Sigmoid colon (tissue), 7 donors: ENCODE results near the gene LGR5. TPM values are rescaled to one million over a fixed set of nuclear protein-coding genes. Genes with fewer than 3 reads are reported as not detected.

Source experiments
- DNase-seq: peaks from one replicate; pipeline ENCODE4 v3.0.0-alpha.2; 2019
- H3K27ac ChIP-seq, 4 donors: fragments of 200-600 bp; sonication (generic); one replicate each; pipeline ENCODE4 v1.5.1; 2016 to 2019; ENCODE audit warnings: mild to moderate bottlenecking in 1 of 4
- H3K27me3 ChIP-seq, 3 donors: fragments of 200-600 bp; sonication (generic); one replicate each; pipeline ENCODE4 v1.5.1; 2019; ENCODE audit warnings: mild to moderate bottlenecking in 1 of 3
- H3K36me3 ChIP-seq, 4 donors: fragments of 200-600 bp; sonication (generic); one replicate each; pipeline ENCODE4 v1.5.1; 2016 to 2019
- H3K4me1 ChIP-seq, 4 donors: fragments of 200-600 bp; sonication (generic); one replicate each; pipeline ENCODE4 v1.5.1; 2017 to 2019
- H3K4me3 ChIP-seq, 4 donors: fragments of 200-600 bp; sonication (generic); one replicate each; pipeline ENCODE4 v1.5.1; 2017 to 2019; ENCODE audit warnings: mild to moderate bottlenecking in 2 of 4, moderate library complexity in 1 of 4
- H3K9me3 ChIP-seq, 4 donors: fragments of 200-600 bp in 3 of 4; sonication (generic) in 3 of 4; one replicate each; pipeline versions ENCODE4 v1.5.1 to v1.6.1; 2013 to 2019
- CTCF ChIP-seq, 4 experiments: fragments of 450-650 bp in 3 of 4; fragments of 200-600 bp in 1 of 4; IDR thresholded peaks; one replicate each; pipeline ENCODE4 v1.5.1; 2016 to 2019; ENCODE audit warnings: antibody characterized with exemption in 4 of 4, mild to moderate bottlenecking in 3 of 4, moderate library complexity in 2 of 4
- EP300 ChIP-seq, 4 donors: sonication (generic); formaldehyde crosslinking; IDR thresholded peaks; one replicate each; pipeline ENCODE4 v1.6.1; 2017; ENCODE audit warnings: antibody characterized with exemption in 4 of 4
- POLR2A ChIP-seq, 2 donors: fragments of 450-650 bp; IDR thresholded peaks; one replicate each; pipeline ENCODE4 v1.6.1; 2016; ENCODE audit warnings: antibody characterized with exemption in 2 of 2, mild to moderate bottlenecking in 2 of 2, moderate library complexity in 2 of 2
- POLR2AphosphoS5 ChIP-seq, 4 donors: sonication (generic); formaldehyde crosslinking; IDR thresholded peaks; one replicate each; pipeline ENCODE4 v1.6.1; 2017; ENCODE audit warnings: antibody characterized with exemption in 4 of 4
- WGBS, 2 donors: extraction: QIAGEN DNeasy Blood & Tissue Kit; methylation state at CpG; one replicate each; pipeline ENCODE4 v1.1.7; 2013; 5-methylcytosine and 5-hydroxymethylcytosine counted together
- intact Hi-C: fragments of 100-400 bp; cut with DNase I; formaldehyde crosslinking; loops from one replicate; pipeline ENCODE4 v1.15.1; 2023
- polyA plus RNA-seq, 3 donors: library from polyadenylated mRNA; stranded (reverse); fragments of 200-250 nt; gene quantifications; one replicate each; pipeline ENCODE4 v1.2.3, GENCODE V29; 2013
- total RNA-seq, 4 donors: library from RNA; depleted of rRNA; stranded (reverse); fragments of >200 nt; gene quantifications; one replicate each; pipeline ENCODE4 v1.1.0, GENCODE V29; 2016
- donor health status: healthy with polysubstance abuse.
- donor health status: Bipolar disorder and iron deficiency.
- donor health status: healthy.

LGR5 gene
- total and polyA plus RNA-seq, 7 donors = 0.23 to 3.4 (median 0.36) TPM; not detected in 4

- no peaks in the 10 kb centered on the region for H3K9me3 ChIP-seq
- no peaks in the 10 kb centered on the region for H3K27me3 ChIP-seq
- intact Hi-C loops = no loop called here
- no peaks in the 10 kb centered on the region for H3K36me3 ChIP-seq
- no peaks in the 10 kb centered on the region for H3K4me1 ChIP-seq
- no peak overlapping the region for H3K4me3 ChIP-seq
- H3K27ac ChIP-seq = no peak overlapping the region
- TF ChIP-seq EP300 (IDR thresholded peaks at IDR 0.05) (no peak), POLR2AphosphoS5 (IDR thresholded peaks at IDR 0.05) (no peak), CTCF (IDR thresholded peaks at IDR 0.05) (no peak), POLR2A (IDR thresholded peaks at IDR 0.05) (no peak)
- no peak for DNase-seq
- 68 to 70% methylated on average over 2 of the region's 2 CpGs for WGBS, 2 donors
Observed at GRCh38 chr12:71472441-71472911, 32.9 kb downstream of the LGR5 start.

DNA sequence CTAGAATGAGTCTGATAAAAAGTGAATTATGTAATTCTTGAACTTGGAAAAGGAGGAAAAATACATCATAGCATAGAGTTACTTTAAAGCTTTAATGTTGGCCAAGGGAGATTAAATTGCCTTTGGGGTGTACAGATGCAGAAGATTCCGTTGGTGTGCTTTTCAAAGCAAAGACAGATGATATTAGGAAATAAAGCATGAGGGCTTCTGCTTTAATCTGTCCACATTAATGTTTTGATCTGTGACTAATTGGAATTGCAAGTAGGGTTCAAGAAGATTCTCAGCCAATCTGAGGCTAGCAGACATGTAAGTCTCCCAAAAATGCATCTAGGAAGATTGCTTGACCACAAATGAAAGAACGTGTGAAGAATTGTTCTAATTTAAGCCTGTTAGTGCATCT, 35.2 kb downstream of the LGR5 start:
- WGBS, 2 donors = 78 to 89% methylated on average over 2 of the region's 2 CpGs
- intact Hi-C loops = no loop called here
- no peak overlapping the region for H3K27ac ChIP-seq

GRCh38 chr12:71475280-71475679, 35.7 kb downstream of the LGR5 start:
- no peaks in the 10 kb centered on the region for H3K4me1 ChIP-seq
- no peak overlapping the region for H3K27ac ChIP-seq
- 77 to 79% methylated on average over 5 of the region's 5 CpGs for WGBS, 2 donors
- H3K4me3 ChIP-seq = no peak overlapping the region
- intact Hi-C loops = no loop called here
- no peaks in the 10 kb centered on the region for H3K36me3 ChIP-seq
- no peak for DNase-seq
- TF ChIP-seq EP300 (IDR thresholded peaks at IDR 0.05) (no peak), POLR2AphosphoS5 (IDR thresholded peaks at IDR 0.05) (no peak), CTCF (IDR thresholded peaks at IDR 0.05) (no peak)
- H3K27me3 ChIP-seq = no peaks in the 10 kb centered on the region
- H3K9me3 ChIP-seq = no peaks in the 10 kb centered on the region

More for the DNA sequence above, 35.2 kb downstream of the LGR5 start:
- TF ChIP-seq POLR2A (IDR thresholded peaks at IDR 0.05) (no peak), CTCF (IDR thresholded peaks at IDR 0.05) (no peak)
- Histone ChIP-seq H3K27me3 (no peaks in the 10 kb centered on the region), H3K4me1 (no peaks in the 10 kb centered on the region), H3K36me3 (no peaks in the 10 kb centered on the region), H3K4me3 (no peak overlapping the region), H3K9me3 (no peaks in the 10 kb centered on the region)
- no peak for DNase-seq

- H3K4me3 ChIP-seq = no peak overlapping the region
- intact Hi-C loops = no loop called here
- no peak for DNase-seq
- H3K9me3 ChIP-seq = no peaks in the 10 kb centered on the region
- H3K27ac ChIP-seq = no peak overlapping the region
- WGBS, 2 donors = 65 to 81% methylated on average over 3 of the region's 3 CpGs
- no peaks in the 10 kb centered on the region for H3K36me3 ChIP-seq
- H3K27me3 ChIP-seq = no peaks in the 10 kb centered on the region
- H3K4me1 ChIP-seq = no peaks in the 10 kb centered on the region
- TF ChIP-seq CTCF (IDR thresholded peaks at IDR 0.05) (no peak), POLR2A (IDR thresholded peaks at IDR 0.05) (no peak), EP300 (IDR thresholded peaks at IDR 0.05) (no peak), POLR2AphosphoS5 (IDR thresholded peaks at IDR 0.05) (no peak)
Observed at GRCh38 chr12:71476513-71476912, 36.9 kb downstream of the LGR5 start.

DNA sequence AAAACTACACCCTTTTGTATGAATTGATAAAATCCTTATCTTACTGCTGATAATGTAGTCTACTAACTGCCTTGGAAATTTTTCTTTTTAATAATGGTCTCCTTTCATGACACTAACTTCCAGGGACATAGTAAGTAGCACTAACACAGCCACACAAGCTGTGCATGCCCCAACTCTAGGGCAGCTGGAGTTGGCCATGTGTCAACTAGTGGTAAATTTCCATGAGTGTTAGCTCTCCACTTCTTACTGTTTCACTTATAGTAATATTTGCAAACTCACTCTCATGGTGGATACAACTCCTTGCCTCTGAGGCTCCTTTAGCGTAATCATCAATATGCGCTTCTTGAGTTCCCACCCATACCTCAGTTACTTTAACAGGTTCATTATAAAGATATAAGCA, 38.0 kb downstream of the LGR5 start:
- H3K4me3 ChIP-seq = no peak overlapping the region
- peaks cover 0 to 3% (median 0%) of the 10 kb centered on the region in 4 donors for H3K9me3 ChIP-seq
- no peaks in the 10 kb centered on the region for H3K27me3 ChIP-seq
- H3K27ac ChIP-seq = no peak overlapping the region
- WGBS, 2 donors = 99% methylated on average over 2 of the region's 2 CpGs
- H3K4me1 ChIP-seq = no peaks in the 10 kb centered on the region
- TF ChIP-seq CTCF (IDR thresholded peaks at IDR 0.05) = no peak
- TF ChIP-seq POLR2A (IDR thresholded peaks at IDR 0.05) = no peak
- no peak for TF ChIP-seq POLR2AphosphoS5 (IDR thresholded peaks at IDR 0.05)
- TF ChIP-seq EP300 (IDR thresholded peaks at IDR 0.05) = no peak
- intact Hi-C loops = no loop called here
- DNase-seq = no peak
- no peaks in the 10 kb centered on the region for H3K36me3 ChIP-seq
